IPS DF 4.7 (cell line): ENCODE data around the gene CALR.
"Not testable (repeated sequence)": the region's sequence is repeated elsewhere in the genome, so short reads cannot be mapped to it uniquely, and the experiment has no call there.

ENCODE experiments used
- DNase-seq: peaks from one replicate; pipeline ENCODE4 v3.0.0-alpha.2; 2013; ENCODE audit warnings: low spot score; ENCODE audit errors: extremely low read depth

Gene CALR

GRCh38 chr19:12937927-12938778 lies at the start of gene CALR:
TSS of gene CALR (plus strand) at chr19:12938609. CDS start at chr19:12938680, 71 bp downstream.
- DNase-seq: peak; percentile 94

GRCh38 chr19:12890299-12890786 lies 48.1 kb upstream of the CALR start:
- DNase-seq: not testable (repeated sequence)

- peak; percentile 97 for DNase-seq
Observed at GRCh38 chr19:12890787-12891552, 47.4 kb upstream of the CALR start, which contains the start of gene GCDH. TSS of gene GCDH (plus strand) at chr19:12891160. CDS start at chr19:12891305, 145 bp downstream.

GRCh38 chr19:12891553-12892021 lies 46.8 kb upstream of the CALR start:
- DNase-seq: no peak

GRCh38 chr19:12893582-12893981 lies 44.8 kb upstream of the CALR start:
- no peak for DNase-seq

GRCh38 chr19:12896460-12896859 lies 41.9 kb upstream of the CALR start:
- DNase-seq: no peak

- no peak for DNase-seq
Observed at GRCh38 chr19:12899891-12900518, 38.4 kb upstream of the CALR start.

- DNase-seq: no peak
Observed at GRCh38 chr19:12907166-12907565, 31.2 kb upstream of the CALR start.

- no peak for DNase-seq
Observed at GRCh38 chr19:12912571-12912970, 25.8 kb upstream of the CALR start.

- DNase-seq: no peak
Observed at GRCh38 chr19:12913011-12913561, 25.3 kb upstream of the CALR start.

GRCh38 chr19:12913851-12914690 lies 24.3 kb upstream of the CALR start:
- no peak for DNase-seq

- not testable (repeated sequence) for DNase-seq
Observed at GRCh38 chr19:12915860-12916259, 22.5 kb upstream of the CALR start.

- DNase-seq: no peak
Observed at GRCh38 chr19:12918253-12918652, 20.2 kb upstream of the CALR start.

- no peak for DNase-seq
Observed at GRCh38 chr19:12921047-12921446, 17.4 kb upstream of the CALR start.

- no peak for DNase-seq
Observed at GRCh38 chr19:12922959-12923358, 15.4 kb upstream of the CALR start.

- no peak for DNase-seq
Observed at GRCh38 chr19:12924621-12925310, 13.6 kb upstream of the CALR start.

- no peak for DNase-seq
Observed at GRCh38 chr19:12930002-12930645, 8.3 kb upstream of the CALR start.

- DNase-seq: no peak
Observed at GRCh38 chr19:12932392-12933286, 5.8 kb upstream of the CALR start.
